GM15510 (cell line): ENCODE data around the gene MPHOSPH9.

Experiments
- POLR2A ChIP-seq: IDR thresholded peaks from 3 replicates; pipeline ENCODE4 v1.6.1; 2011; ENCODE audit warnings: borderline replicate concordance; ENCODE audit not compliant: insufficient read length; ENCODE audit errors: extremely low read depth

The MPHOSPH9 gene

DNA sequence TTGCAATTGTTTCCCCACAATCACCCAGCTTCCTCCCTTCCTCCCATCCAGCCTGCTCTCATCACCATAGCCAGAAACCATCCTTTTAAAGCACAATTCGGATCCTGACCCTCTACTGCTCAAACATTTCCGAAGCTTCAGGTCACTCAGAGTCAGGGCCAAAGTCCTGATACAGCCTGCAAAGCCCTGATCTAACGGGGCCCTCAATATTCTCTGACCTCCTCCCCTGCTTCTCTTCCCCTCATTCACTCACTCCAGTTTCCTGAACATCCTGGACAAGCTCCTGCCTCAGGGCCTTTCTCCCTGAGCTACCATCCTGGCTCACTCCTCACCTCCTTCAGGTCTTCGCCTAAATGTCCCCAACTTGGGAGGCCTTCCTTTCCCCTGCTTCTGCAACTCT, 128.1 kb downstream of the MPHOSPH9 start:
- TF ChIP-seq POLR2A = no peak
